Astrocyte of the spinal cord (primary cell): Measurements from ENCODE around the gene TSC22D2.
"Not testable (repeated sequence)": the region's sequence is repeated elsewhere in the genome, so short reads cannot be mapped to it uniquely, and the experiment has no call there.

Source experiments
- DNase-seq: peaks from one replicate; pipeline ENCODE4 v3.0.0; 2011; ENCODE audit warnings: low read depth, low spot score
- H3K4me3 ChIP-seq: 2 replicates; pipeline ENCODE4 v1.5.1; 2011; ENCODE audit warnings: low read depth, mild to moderate bottlenecking, low read length, moderate library complexity
- in situ Hi-C: cut with HindIII; loops from 2 replicates; pipeline ENCODE4 v1.10.0; 2017; ENCODE audit warnings: low sequenced_read_pairs
- TF ChIP-seq, protein P1 (sequence below): IDR thresholded peaks from 2 replicates; pipeline ENCODE4 v1.5.1; 2012; ENCODE audit warnings: low read depth, mild to moderate bottlenecking, low read length, inconsistent platforms

Gene TSC22D2

DNA sequence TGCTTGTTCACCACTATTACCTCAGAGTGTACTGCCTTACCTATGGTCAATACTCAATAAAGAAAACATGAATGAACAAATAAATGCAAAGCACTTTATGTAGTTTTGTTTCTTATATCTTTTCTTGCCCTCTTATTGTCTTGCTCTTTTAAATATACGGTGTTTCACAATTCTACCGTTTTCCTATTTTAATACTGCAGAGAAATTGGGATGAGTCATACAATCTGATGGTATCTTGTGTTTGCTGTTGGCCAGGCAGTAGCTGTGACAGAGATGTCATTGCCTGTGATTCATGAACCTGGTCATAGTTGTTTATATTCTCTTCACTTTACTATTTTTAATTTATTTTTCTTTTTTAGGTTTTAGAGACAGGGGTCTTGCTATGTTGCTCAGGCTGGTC is 89.9 kb downstream of the TSC22D2 start:
- TF ChIP-seq, protein P1, sequence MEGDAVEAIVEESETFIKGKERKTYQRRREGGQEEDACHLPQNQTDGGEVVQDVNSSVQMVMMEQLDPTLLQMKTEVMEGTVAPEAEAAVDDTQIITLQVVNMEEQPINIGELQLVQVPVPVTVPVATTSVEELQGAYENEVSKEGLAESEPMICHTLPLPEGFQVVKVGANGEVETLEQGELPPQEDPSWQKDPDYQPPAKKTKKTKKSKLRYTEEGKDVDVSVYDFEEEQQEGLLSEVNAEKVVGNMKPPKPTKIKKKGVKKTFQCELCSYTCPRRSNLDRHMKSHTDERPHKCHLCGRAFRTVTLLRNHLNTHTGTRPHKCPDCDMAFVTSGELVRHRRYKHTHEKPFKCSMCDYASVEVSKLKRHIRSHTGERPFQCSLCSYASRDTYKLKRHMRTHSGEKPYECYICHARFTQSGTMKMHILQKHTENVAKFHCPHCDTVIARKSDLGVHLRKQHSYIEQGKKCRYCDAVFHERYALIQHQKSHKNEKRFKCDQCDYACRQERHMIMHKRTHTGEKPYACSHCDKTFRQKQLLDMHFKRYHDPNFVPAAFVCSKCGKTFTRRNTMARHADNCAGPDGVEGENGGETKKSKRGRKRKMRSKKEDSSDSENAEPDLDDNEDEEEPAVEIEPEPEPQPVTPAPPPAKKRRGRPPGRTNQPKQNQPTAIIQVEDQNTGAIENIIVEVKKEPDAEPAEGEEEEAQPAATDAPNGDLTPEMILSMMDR, result no peak
- in situ Hi-C loops, result no loop called here
- DNase-seq, result peak; percentile 31
- H3K4me3 ChIP-seq, result no peak overlapping the region

DNA sequence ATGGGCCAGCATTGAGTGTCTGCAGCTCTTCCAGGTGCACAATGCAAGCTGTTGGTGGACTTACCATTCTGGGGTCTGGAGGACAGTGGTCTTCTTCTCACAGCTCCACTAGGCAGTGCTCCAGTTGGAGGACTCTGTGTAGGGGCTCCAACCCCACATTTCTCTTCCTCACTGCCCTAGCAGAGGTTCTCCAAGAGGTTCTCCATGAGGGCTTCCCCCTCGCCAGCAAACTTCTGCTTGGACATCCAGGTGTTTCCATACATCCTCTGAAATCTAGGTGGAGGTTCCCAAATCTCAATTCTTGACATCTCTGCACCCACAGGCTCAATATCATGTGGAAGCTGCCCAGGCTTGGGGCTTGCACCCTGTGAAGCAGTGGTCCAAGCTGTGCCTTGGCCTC is 92.9 kb downstream of the TSC22D2 start:
- H3K4me3 ChIP-seq, DNase-seq, in situ Hi-C loops: not testable (repeated sequence)

- no peak for DNase-seq
- no peak overlapping the region for H3K4me3 ChIP-seq
- TF ChIP-seq, protein P1, result no peak
- in situ Hi-C loops, result no loop called here
These were observed 95.5 kb downstream of the TSC22D2 start for GRCh38 chr3:150503402-150504099.

GRCh38 chr3:150504483-150504882 is 96.4 kb downstream of the TSC22D2 start:
- H3K4me3 ChIP-seq, result no peak overlapping the region
- TF ChIP-seq, protein P1, result no peak
- in situ Hi-C loops, result no loop called here
- DNase-seq, result no peak

DNA sequence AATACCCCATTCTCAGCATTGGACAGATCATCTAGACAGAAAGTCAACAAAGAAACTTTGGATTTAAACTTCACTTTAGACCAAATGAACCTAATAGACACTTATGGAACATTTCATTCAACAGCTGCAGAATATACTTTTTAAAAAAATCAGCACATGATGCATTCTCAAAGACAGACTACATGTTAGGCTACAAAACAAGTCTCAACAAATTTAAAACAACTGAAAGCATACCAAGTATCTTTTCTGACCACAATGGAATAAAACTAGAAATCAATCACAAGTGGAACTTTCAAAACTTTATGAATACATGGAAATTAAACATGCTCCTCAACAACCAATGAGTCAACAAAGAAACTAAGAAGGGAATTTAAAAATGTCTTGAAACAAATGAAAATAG is 100.3 kb downstream of the TSC22D2 start:
- in situ Hi-C loops, result no loop called here
- TF ChIP-seq, protein P1, result no peak
- no peak for DNase-seq

GRCh38 chr3:150509780-150510179 is 101.7 kb downstream of the TSC22D2 start:
- DNase-seq, result no peak
- H3K4me3 ChIP-seq, result no peak overlapping the region
- in situ Hi-C loops, result no loop called here
- TF ChIP-seq, protein P1, result no peak

More for the DNA sequence above, 100.3 kb downstream of the TSC22D2 start:
- no peak overlapping the region for H3K4me3 ChIP-seq

DNA sequence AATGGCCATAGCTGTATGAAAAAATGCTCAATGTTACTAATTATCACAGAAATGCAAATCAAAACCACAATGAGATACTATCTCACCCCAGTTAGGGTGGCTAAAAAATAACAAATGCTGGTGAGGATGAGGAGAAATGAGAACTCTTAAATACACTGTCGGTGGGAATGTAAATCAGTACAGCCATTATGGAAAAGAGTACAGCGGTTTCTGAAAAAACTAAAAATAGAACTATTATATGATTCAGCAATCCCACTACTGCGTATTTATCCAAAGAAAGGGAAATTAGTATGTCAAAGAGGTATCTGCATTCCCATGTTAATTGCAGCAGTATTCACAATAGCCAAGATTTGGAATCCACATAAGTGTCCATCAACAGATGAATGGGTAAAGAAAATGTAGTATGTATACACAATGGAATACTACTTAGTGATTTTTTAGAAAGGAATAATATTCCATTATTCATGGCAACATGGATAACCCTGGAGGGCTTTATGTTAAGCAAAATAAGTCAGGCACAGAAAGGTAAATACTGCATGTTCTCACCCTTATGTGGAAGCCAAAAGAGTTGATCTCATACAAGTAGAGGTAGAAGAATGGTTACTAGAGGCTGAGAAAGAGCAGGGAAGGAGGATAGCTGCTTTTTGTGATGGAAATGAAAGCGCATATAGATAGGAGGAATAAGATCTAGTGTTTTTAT is 103.2 kb downstream of the TSC22D2 start:
- DNase-seq, result no peak

More for the DNA sequence above, 103.2 kb downstream of the TSC22D2 start:
- in situ Hi-C loops, result no loop called here
- TF ChIP-seq, protein P1, result no peak
- no peak overlapping the region for H3K4me3 ChIP-seq
